HepG2 (cell line): ENCODE data around the gene TNFAIP6. TPM values are rescaled to one million over a fixed set of nuclear protein-coding genes. Genes with fewer than 3 reads are reported as not detected.

Source experiments
- ATAC-seq: fragments of 200-7000 bp; cut with Tn5 transposase; 3 replicates; pipeline ENCODE4 v1.9.1; 2020; ENCODE audit warnings: mild to moderate bottlenecking, moderate library complexity
- BruUV-seq: library from RNA; stranded (reverse); fragments of 400-500 nt; replicated peaks from 2 replicates; lab custom pipeline; 2021; lab: Mats Ljungman, UMichigan
- CTCF ChIA-PET: fragments of 300-600 bp; formaldehyde crosslinking; extraction: SDS; loops from one replicate; lab custom pipeline; 2021; ENCODE audit warnings: low total read pairs, inconsistent platforms, low intra/inter-chr PET ratio; lab: Yijun Ruan, JAX
- POLR2A ChIA-PET: fragments of 350-600 bp; sonication (Branson Sonifier 250); formaldehyde crosslinking; loops from one replicate; lab custom pipeline; 2020; ENCODE audit warnings: antibody characterized with exemption, inconsistent platforms; lab: Yijun Ruan, JAX
- DNase-seq: peaks from one replicate; pipeline ENCODE4 v3.0.0-alpha.2; 2015; ENCODE audit warnings: low spot score
- FAIRE-seq: peaks from 3 replicates; lab custom pipeline; 2011; peaks lifted over from hg19 to GRCh38; lab: Jason Lieb, UNC
- H2AFZ ChIP-seq: one replicate; pipeline ENCODE4 v1.6.1; 2011; ENCODE audit warnings: low read length, inconsistent platforms
- H3K27ac ChIP-seq: fragments of 300-600 bp; 3 replicates; pipeline ENCODE4 v1.8.0; 2011; ENCODE audit warnings: mixed run types, mild to moderate bottlenecking, mixed read lengths, low read length, inconsistent platforms; ENCODE audit not compliant: insufficient read depth; ENCODE audit errors: extremely low read length
- H3K27me3 ChIP-seq, 2 experiments: fragments of 200-600 bp in 1 of 2; 2 replicates in 1 of 2; 3 replicates in 1 of 2; pipeline versions ENCODE4 v1.6.0 to v1.8.0; 2011; ENCODE audit warnings: low read length in 2 of 2, mild to moderate bottlenecking in 2 of 2, moderate library complexity in 2 of 2, inconsistent platforms in 1 of 2; ENCODE audit not compliant: insufficient read depth in 2 of 2, control insufficient read depth in 1 of 2
- H3K36me3 ChIP-seq, 2 experiments: fragments of 200-600 bp in 1 of 2; replicated peaks in 1 of 2; 2 replicates in 1 of 2; 3 replicates in 1 of 2; pipeline versions ENCODE4 v1.5.1 to v1.8.0; 2011; ENCODE audit warnings: low read length in 2 of 2, inconsistent platforms in 1 of 2; ENCODE audit not compliant: insufficient read depth in 2 of 2, control insufficient read depth in 1 of 2
- H3K4me1 ChIP-seq: 2 replicates; pipeline ENCODE4 v1.5.1; 2012; ENCODE audit warnings: low read length, inconsistent platforms; ENCODE audit not compliant: insufficient read depth
- H3K4me2 ChIP-seq: 2 replicates; pipeline ENCODE4 v1.6.0; 2011; ENCODE audit warnings: low read depth, low read length, inconsistent platforms
- H3K4me3 ChIP-seq, 3 experiments: fragments of 200-600 bp in 1 of 3; sonication (generic), shearing (Covaris generic) in 1 of 3; replicated peaks in 1 of 3; 2 replicates each; pipeline ENCODE4 v1.5.1; 2011 to 2016; ENCODE audit warnings: low read length in 3 of 3, inconsistent platforms in 2 of 3, low read depth in 2 of 3, mild to moderate bottlenecking in 2 of 3, control low read depth in 1 of 3, mixed read lengths in 1 of 3; ENCODE audit not compliant: insufficient read depth in 1 of 3
- H3K79me2 ChIP-seq: one replicate; pipeline ENCODE4 v1.6.1; 2011; ENCODE audit warnings: low read length, inconsistent platforms; ENCODE audit not compliant: insufficient read depth
- H3K9ac ChIP-seq: 2 replicates; pipeline ENCODE4 v1.6.0; 2011; ENCODE audit warnings: mild to moderate bottlenecking, low read depth, low read length, inconsistent platforms; ENCODE audit not compliant: insufficient read depth
- H3K9me3 ChIP-seq: 2 replicates; pipeline ENCODE4 v1.5.1; 2012; ENCODE audit warnings: mild to moderate bottlenecking, low read length
- H4K20me1 ChIP-seq: 2 replicates; pipeline ENCODE4 v1.6.0; 2011; ENCODE audit warnings: inconsistent platforms, mild to moderate bottlenecking, low read length, moderate library complexity; ENCODE audit not compliant: insufficient read depth
- AKAP8 ChIP-seq: sonication (generic); formaldehyde crosslinking; IDR thresholded peaks from 2 replicates; pipeline ENCODE4 v1.5.1; 2020; ENCODE audit warnings: mild to moderate bottlenecking, missing genetic modification reagents
- BORCS8-MEF2B ChIP-seq: sonication (generic); formaldehyde crosslinking; IDR thresholded peaks from 2 replicates; pipeline ENCODE4 v1.8.0; 2022; ENCODE audit warnings: mild to moderate bottlenecking, missing genetic modification reagents
- CEBPB ChIP-seq: IDR thresholded peaks from 2 replicates; pipeline ENCODE4 v1.6.1; 2011; ENCODE audit warnings: low read depth, low read length, improper control_type of control experiment, borderline replicate concordance
- KDM3A ChIP-seq: IDR thresholded peaks from 2 replicates; pipeline ENCODE4 v1.6.1; 2018; ENCODE audit warnings: low read depth, missing compliant biosample characterization
- RBAK ChIP-seq: sonication (generic); formaldehyde crosslinking; IDR thresholded peaks from 2 replicates; pipeline ENCODE4 v1.5.1; 2020; ENCODE audit warnings: mild to moderate bottlenecking, missing genetic modification reagents
- ZSCAN9 ChIP-seq: IDR thresholded peaks from 2 replicates; pipeline ENCODE4 v1.6.1; 2016; ENCODE audit warnings: borderline replicate concordance
- WGBS: methylation state at CpG from one replicate; pipeline ENCODE4 v1.1.6; 2017; ENCODE audit warnings: low lambda C conversion rate; 5-methylcytosine and 5-hydroxymethylcytosine counted together
- in situ Hi-C: cut with HindIII; loops from 2 replicates; pipeline ENCODE4 v1.10.0; 2017; ENCODE audit warnings: low pct_unique_long_range_greater_than_20kb; ENCODE audit not compliant: extremely low pct_ligation_motif_present
- intact Hi-C: fragments of 100-400 bp; cut with micrococcal nuclease; formaldehyde crosslinking; loops from one replicate; pipeline ENCODE4 v1.10.0; 2022; ENCODE audit not compliant: unreplicated experiment
- polyA plus RNA-seq, 8 experiments: library from polyadenylated mRNA; depleted of rRNA in 3 of 8; stranded (reverse) in 7 of 8; unstranded in 1 of 8; fragments of >200 nt; fragmentation: Illumina TruSeq in 4 of 8; extraction: Trizol in 4 of 8; gene quantifications; 2 replicates each; pipeline versions ENCODE4 v1.2.1 to v1.2.3, GENCODE V29; 2011 to 2016; ENCODE audit warnings: low read depth in 4 of 8, missing spikeins in 1 of 8, mixed read lengths in 1 of 8; ENCODE audit not compliant: insufficient read depth in 1 of 8
- total RNA-seq, 5 experiments: library from RNA; depleted of rRNA; stranded (reverse); fragments of >200 nt; fragmentation: Illumina TruSeq; extraction: Trizol; gene quantifications; 2 replicates each; pipeline ENCODE4 v1.2.3, GENCODE V29; 2016; ENCODE audit warnings: low read depth in 1 of 5
- TF ChIP-seq, protein P1 (sequence below): sonication (generic); formaldehyde crosslinking; IDR thresholded peaks from 2 replicates; pipeline ENCODE4 v1.4.0; 2020; ENCODE audit warnings: missing genetic modification reagents

TNFAIP6 gene
- total and polyA plus RNA-seq, 2 of the 13 experiments (the other 11 are each of a cell fraction or from before 2014, with no cell fraction given) = not detected

GRCh38 chr2:151350579-151351195 is 6.7 kb upstream of the TNFAIP6 start:
- no peaks in the 10 kb centered on the region for H3K9me3 ChIP-seq
- POLR2A ChIA-PET = no interaction called here
- H3K4me3 ChIP-seq = no peak overlapping the region
- no peak for ATAC-seq
- TF ChIP-seq AKAP8 (CRISPR knock-in tag) (no peak), RBAK (CRISPR knock-in tag) (no peak)
- in situ Hi-C loops (no loop called here), intact Hi-C loops (no loop called here)
- H3K27me3 ChIP-seq = peaks cover 0 to 5% of the 10 kb centered on the region in 2 experiments; a peak in 1 of 5 replicates
- H4K20me1 ChIP-seq = no peaks in the 10 kb centered on the region
- no peak overlapping the region for H2AFZ ChIP-seq
- no peak overlapping the region for H3K27ac ChIP-seq
- H3K36me3 ChIP-seq = no peaks in the 10 kb centered on the region
- H3K9ac ChIP-seq = no peak overlapping the region
- H3K79me2 ChIP-seq = no peaks in the 10 kb centered on the region
- H3K4me2 ChIP-seq = no peak overlapping the region
- CTCF ChIA-PET = no interaction called here
- no peak for FAIRE-seq
- BruUV-seq = no TSS peak
- 30% methylated on average over 4 of the region's 4 CpGs for WGBS
- DNase-seq = no peak
- no peaks in the 10 kb centered on the region for H3K4me1 ChIP-seq

GRCh38 chr2:151353995-151354394 is 3.4 kb upstream of the TNFAIP6 start:
- POLR2A ChIA-PET = no interaction called here
- H3K4me1 ChIP-seq = no peaks in the 10 kb centered on the region
- CTCF ChIA-PET = no interaction called here
- H3K4me3 ChIP-seq = no peak overlapping the region
- 2% methylated on average over 2 of the region's 2 CpGs for WGBS
- no peak overlapping the region for H3K9ac ChIP-seq
- no peak overlapping the region for H3K27ac ChIP-seq
- peaks cover 0 to 5% of the 10 kb centered on the region in 2 experiments; a peak in 1 of 5 replicates for H3K27me3 ChIP-seq
- BruUV-seq = no TSS peak
- no peaks in the 10 kb centered on the region for H3K9me3 ChIP-seq
- intact Hi-C loops = no loop called here
- no peak overlapping the region for H2AFZ ChIP-seq
- TF ChIP-seq CEBPB = 0 out of 2 replicates have a peak, but pooled peaks have one; percentile 3
- no peak for TF ChIP-seq ZSCAN9 (CRISPR knock-in tag)
- TF ChIP-seq BORCS8-MEF2B (CRISPR knock-in tag) = no peak
- TF ChIP-seq KDM3A (CRISPR knock-in tag) = no peak
- TF ChIP-seq, protein P1, sequence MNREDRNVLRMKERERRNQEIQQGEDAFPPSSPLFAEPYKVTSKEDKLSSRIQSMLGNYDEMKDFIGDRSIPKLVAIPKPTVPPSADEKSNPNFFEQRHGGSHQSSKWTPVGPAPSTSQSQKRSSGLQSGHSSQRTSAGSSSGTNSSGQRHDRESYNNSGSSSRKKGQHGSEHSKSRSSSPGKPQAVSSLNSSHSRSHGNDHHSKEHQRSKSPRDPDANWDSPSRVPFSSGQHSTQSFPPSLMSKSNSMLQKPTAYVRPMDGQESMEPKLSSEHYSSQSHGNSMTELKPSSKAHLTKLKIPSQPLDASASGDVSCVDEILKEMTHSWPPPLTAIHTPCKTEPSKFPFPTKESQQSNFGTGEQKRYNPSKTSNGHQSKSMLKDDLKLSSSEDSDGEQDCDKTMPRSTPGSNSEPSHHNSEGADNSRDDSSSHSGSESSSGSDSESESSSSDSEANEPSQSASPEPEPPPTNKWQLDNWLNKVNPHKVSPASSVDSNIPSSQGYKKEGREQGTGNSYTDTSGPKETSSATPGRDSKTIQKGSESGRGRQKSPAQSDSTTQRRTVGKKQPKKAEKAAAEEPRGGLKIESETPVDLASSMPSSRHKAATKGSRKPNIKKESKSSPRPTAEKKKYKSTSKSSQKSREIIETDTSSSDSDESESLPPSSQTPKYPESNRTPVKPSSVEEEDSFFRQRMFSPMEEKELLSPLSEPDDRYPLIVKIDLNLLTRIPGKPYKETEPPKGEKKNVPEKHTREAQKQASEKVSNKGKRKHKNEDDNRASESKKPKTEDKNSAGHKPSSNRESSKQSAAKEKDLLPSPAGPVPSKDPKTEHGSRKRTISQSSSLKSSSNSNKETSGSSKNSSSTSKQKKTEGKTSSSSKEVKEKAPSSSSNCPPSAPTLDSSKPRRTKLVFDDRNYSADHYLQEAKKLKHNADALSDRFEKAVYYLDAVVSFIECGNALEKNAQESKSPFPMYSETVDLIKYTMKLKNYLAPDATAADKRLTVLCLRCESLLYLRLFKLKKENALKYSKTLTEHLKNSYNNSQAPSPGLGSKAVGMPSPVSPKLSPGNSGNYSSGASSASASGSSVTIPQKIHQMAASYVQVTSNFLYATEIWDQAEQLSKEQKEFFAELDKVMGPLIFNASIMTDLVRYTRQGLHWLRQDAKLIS (CRISPR knock-in tag) = no peak
- TF ChIP-seq, all 625 proteins: peak for 1
- H3K79me2 ChIP-seq = no peaks in the 10 kb centered on the region
- FAIRE-seq (no peak), DNase-seq (no peak), ATAC-seq (no peak)
- no peaks in the 10 kb centered on the region for H4K20me1 ChIP-seq
- H3K4me2 ChIP-seq = no peak overlapping the region
- H3K36me3 ChIP-seq = no peaks in the 10 kb centered on the region
- in situ Hi-C loops = no loop called here
